Measurements from ENCODE around the gene NEUROD2. TPM values are rescaled to one million over a fixed set of nuclear protein-coding genes. Genes with fewer than 3 reads are reported as not detected.

The NEUROD2 gene
- total and polyA plus RNA-seq, 7 donors = 0.23 to 1.2 (median 0.33) TPM; not detected in 4

GRCh38 chr17:39640591-39641031, 32.9 kb upstream of the NEUROD2 start:
- H3K27me3 ChIP-seq = no peaks in the 10 kb centered on the region
- H3K27ac ChIP-seq = no peak overlapping the region
- 45 to 51% methylated on average over 4 of the region's 4 CpGs for WGBS, 2 donors
- no peaks in the 10 kb centered on the region for H3K36me3 ChIP-seq
- H3K4me3 ChIP-seq = no peak overlapping the region
- no peaks in the 10 kb centered on the region for H3K9me3 ChIP-seq
- no peak for TF ChIP-seq CTCF (IDR thresholded peaks at IDR 0.05)
- intact Hi-C loops (cut with DNase I) = no loop called here
- no peak for DNase-seq
- peaks cover 0 to 66% (median 44%) of the 10 kb centered on the region in 4 donors for H3K4me1 ChIP-seq

- no peaks in the 10 kb centered on the region for H3K27me3 ChIP-seq
- no peak overlapping the region for H3K27ac ChIP-seq
- 89 to 92% methylated on average over 11 of the region's 11 CpGs for WGBS, 2 donors
- no peak for DNase-seq
- no peaks in the 10 kb centered on the region for H3K36me3 ChIP-seq
- peaks cover 0 to 72% (median 44%) of the 10 kb centered on the region in 4 donors for H3K4me1 ChIP-seq
- TF ChIP-seq POLR2AphosphoS5 (IDR thresholded peaks at IDR 0.05) (no peak), POLR2A (IDR thresholded peaks at IDR 0.05) (no peak), EP300 (IDR thresholded peaks at IDR 0.05) (no peak), CTCF (IDR thresholded peaks at IDR 0.05) (no peak)
- no peaks in the 10 kb centered on the region for H3K9me3 ChIP-seq
- no peak overlapping the region for H3K4me3 ChIP-seq
- intact Hi-C loops (cut with DNase I) = no loop called here
Observed at GRCh38 chr17:39639566-39640458, 32.1 kb upstream of the NEUROD2 start.

GRCh38 chr17:39639043-39639442, 31.3 kb upstream of the NEUROD2 start:
- DNase-seq = no peak
- intact Hi-C loops (cut with DNase I) = no loop called here
- WGBS, 2 donors = 75 to 77% methylated on average over 2 of the region's 2 CpGs
- Histone ChIP-seq H3K27ac (no peak overlapping the region), H3K27me3 (no peaks in the 10 kb centered on the region), H3K4me3 (no peak overlapping the region), H3K36me3 (no peaks in the 10 kb centered on the region), H3K9me3 (no peaks in the 10 kb centered on the region), H3K4me1 (peaks cover 0 to 80% (median 48%) of the 10 kb centered on the region in 4 donors)
- TF ChIP-seq CTCF (IDR thresholded peaks at IDR 0.05) = no peak

GRCh38 chr17:39638317-39638716, 30.6 kb upstream of the NEUROD2 start:
- H3K4me1 ChIP-seq = peaks cover 0 to 79% (median 50%) of the 10 kb centered on the region in 4 donors
- no peak for DNase-seq
- intact Hi-C loops (cut with DNase I) = no loop called here
- no peaks in the 10 kb centered on the region for H3K36me3 ChIP-seq
- TF ChIP-seq POLR2AphosphoS5 (IDR thresholded peaks at IDR 0.05) (no peak), POLR2A (IDR thresholded peaks at IDR 0.05) (no peak), CTCF (IDR thresholded peaks at IDR 0.05) (no peak), EP300 (IDR thresholded peaks at IDR 0.05) (no peak)
- peak overlapping the region in 2 of 4 donors; percentile 77 to 88 for H3K4me3 ChIP-seq
- H3K27ac ChIP-seq = no peak overlapping the region
- no peaks in the 10 kb centered on the region for H3K27me3 ChIP-seq
- 90 to 93% methylated on average over 7 of the region's 7 CpGs for WGBS, 2 donors
- H3K9me3 ChIP-seq = no peaks in the 10 kb centered on the region
